ENCODE data around the gene KRCC1.
"Not testable (repeated sequence)": the region's sequence is repeated elsewhere in the genome, so short reads cannot be mapped to it uniquely, and the experiment has no call there.

Gene KRCC1

GRCh38 chr2:88074854-88075292, 19.3 kb upstream of the KRCC1 start:
- no peak for DNase-seq

GRCh38 chr2:88074150-88074549, 18.6 kb upstream of the KRCC1 start:
- no peak for DNase-seq

- DNase-seq: no peak
These were observed 15.8 kb upstream of the KRCC1 start for GRCh38 chr2:88071365-88071764.

GRCh38 chr2:88070055-88070454, 14.5 kb upstream of the KRCC1 start:
- DNase-seq: no peak

- DNase-seq: no peak
These were observed 13.5 kb upstream of the KRCC1 start for GRCh38 chr2:88069117-88069516.

GRCh38 chr2:88068044-88068443, 12.5 kb upstream of the KRCC1 start:
- no peak for DNase-seq

GRCh38 chr2:88067598-88067997, 12.0 kb upstream of the KRCC1 start, which contains the start of gene SMYD1:
SMYD1 (plus strand) TSS chr2:88067825; CDS start chr2:88067865, 40 bp downstream.
- DNase-seq: no peak

- no peak for DNase-seq
These were observed 11.6 kb upstream of the KRCC1 start for GRCh38 chr2:88067189-88067588.

GRCh38 chr2:88066543-88066942, 11.0 kb upstream of the KRCC1 start:
- DNase-seq: no peak

GRCh38 chr2:88061295-88061694, 5.7 kb upstream of the KRCC1 start:
- DNase-seq: no peak

- no peak for DNase-seq
These were observed 5.3 kb upstream of the KRCC1 start for GRCh38 chr2:88060907-88061275.

GRCh38 chr2:88059979-88060906, 4.7 kb upstream of the KRCC1 start:
- peak; percentile 10 for DNase-seq

GRCh38 chr2:88058191-88058590, 2.6 kb upstream of the KRCC1 start:
- DNase-seq: no peak

GRCh38 chr2:88057437-88057844, 1.9 kb upstream of the KRCC1 start:
- DNase-seq: no peak

GRCh38 chr2:88054782-88055370, 707 bp downstream of the KRCC1 start:
- no peak for DNase-seq

- DNase-seq: no peak
These were observed 1.4 kb downstream of the KRCC1 start for GRCh38 chr2:88053934-88054781.

- DNase-seq: no peak
These were observed 2.3 kb downstream of the KRCC1 start for GRCh38 chr2:88053296-88053695.

- no peak for DNase-seq
These were observed 3.8 kb downstream of the KRCC1 start for GRCh38 chr2:88051792-88052191.

- DNase-seq: no peak
These were observed 6.0 kb downstream of the KRCC1 start for GRCh38 chr2:88049622-88050021.

GRCh38 chr2:88048541-88048940, 7.0 kb downstream of the KRCC1 start:
- DNase-seq: no peak

GRCh38 chr2:88045561-88045960, 10.0 kb downstream of the KRCC1 start:
- not testable (repeated sequence) for DNase-seq

GRCh38 chr2:88042476-88042875, 13.1 kb downstream of the KRCC1 start:
- no peak for DNase-seq
